ENCODE measurements around the gene CDKL4. TPM values are rescaled to one million over a fixed set of nuclear protein-coding genes. Genes with fewer than 3 reads are reported as not detected.
"Not testable (repeated sequence)": the region's sequence is repeated elsewhere in the genome, so short reads cannot be mapped to it uniquely, and the experiment has no call there.

The CDKL4 gene
- total RNA-seq, 2 experiments from 2014 or later = 0.75 TPM; not detected in 1

DNA sequence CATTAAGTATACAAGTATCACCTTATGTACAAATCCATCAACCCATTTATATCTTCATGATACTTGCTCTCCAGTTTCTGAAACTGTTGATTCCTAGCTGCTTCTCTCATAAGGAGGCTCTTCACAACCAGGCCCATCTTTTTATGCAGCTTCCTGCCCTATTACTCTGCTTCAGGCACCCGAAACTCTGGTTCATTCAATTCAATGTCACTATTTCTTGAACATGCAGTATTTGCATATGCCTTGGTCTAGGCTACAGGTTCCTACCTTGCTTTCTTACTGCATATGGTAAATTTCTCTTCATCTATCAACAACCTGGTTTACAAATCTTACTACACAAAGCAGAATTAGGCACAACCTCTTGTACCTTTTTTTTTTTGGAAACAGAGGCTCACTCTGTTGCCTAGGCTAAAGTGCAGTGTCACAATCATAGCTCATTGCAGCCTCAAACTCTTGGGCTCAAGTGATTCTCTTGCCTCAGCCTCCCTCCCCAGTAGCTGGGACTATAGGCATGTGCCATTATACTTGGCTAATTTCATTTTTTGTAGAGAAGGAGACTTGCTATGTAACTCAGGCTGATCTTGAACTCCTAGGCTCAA is 2.7 kb upstream of the CDKL4 start:
- no peak overlapping the region for H3K27ac ChIP-seq (ENCODE audit: low read depth in 1 of 2, low read length in 2 of 2)
- H3K4me3 Mint-ChIP-seq = peak overlapping the region; percentile 8
- peaks cover 12% of the 10 kb centered on the region for H3K4me1 ChIP-seq (ENCODE audit: insufficient read depth, low read length)
- H3K27me3 ChIP-seq (ENCODE audit: control insufficient read depth in 1 of 2, insufficient read depth in 2 of 2, low read length in 2 of 2) = no peaks in the 10 kb centered on the region
- TF ChIP-seq, protein P1, sequence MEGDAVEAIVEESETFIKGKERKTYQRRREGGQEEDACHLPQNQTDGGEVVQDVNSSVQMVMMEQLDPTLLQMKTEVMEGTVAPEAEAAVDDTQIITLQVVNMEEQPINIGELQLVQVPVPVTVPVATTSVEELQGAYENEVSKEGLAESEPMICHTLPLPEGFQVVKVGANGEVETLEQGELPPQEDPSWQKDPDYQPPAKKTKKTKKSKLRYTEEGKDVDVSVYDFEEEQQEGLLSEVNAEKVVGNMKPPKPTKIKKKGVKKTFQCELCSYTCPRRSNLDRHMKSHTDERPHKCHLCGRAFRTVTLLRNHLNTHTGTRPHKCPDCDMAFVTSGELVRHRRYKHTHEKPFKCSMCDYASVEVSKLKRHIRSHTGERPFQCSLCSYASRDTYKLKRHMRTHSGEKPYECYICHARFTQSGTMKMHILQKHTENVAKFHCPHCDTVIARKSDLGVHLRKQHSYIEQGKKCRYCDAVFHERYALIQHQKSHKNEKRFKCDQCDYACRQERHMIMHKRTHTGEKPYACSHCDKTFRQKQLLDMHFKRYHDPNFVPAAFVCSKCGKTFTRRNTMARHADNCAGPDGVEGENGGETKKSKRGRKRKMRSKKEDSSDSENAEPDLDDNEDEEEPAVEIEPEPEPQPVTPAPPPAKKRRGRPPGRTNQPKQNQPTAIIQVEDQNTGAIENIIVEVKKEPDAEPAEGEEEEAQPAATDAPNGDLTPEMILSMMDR (IDR thresholded peaks at IDR 0.05) = no peak
- DNase-seq = no peak
- CTCF ChIA-PET = no interaction called here
- H3K4me1 Mint-ChIP-seq (ENCODE audit: low read depth) = peaks cover 18% of the 10 kb centered on the region
- intact Hi-C loops (cut with DNase I, micrococcal nuclease) = no loop called here
- ATAC-seq (ENCODE audit: poor library complexity) = no peak
- no peaks in the 10 kb centered on the region for H3K27me3 Mint-ChIP-seq
- no peak overlapping the region for H3K27ac Mint-ChIP-seq
- H3K4me3 ChIP-seq (ENCODE audit: low read length) = no peak overlapping the region
- H3K9me3 Mint-ChIP-seq = no peaks in the 10 kb centered on the region
- peaks cover 3% of the 10 kb centered on the region for H3K36me3 ChIP-seq (ENCODE audit: insufficient read depth, low read length)
- POLR2A ChIA-PET = no interaction called here
- peaks cover 13% of the 10 kb centered on the region for H3K36me3 Mint-ChIP-seq (ENCODE audit: low read depth)
- peaks cover 0 to 7% of the 10 kb centered on the region in 2 experiments for H3K9me3 ChIP-seq (ENCODE audit: control insufficient read depth in 1 of 2, insufficient read depth in 1 of 2, low read length in 2 of 2)

DNA sequence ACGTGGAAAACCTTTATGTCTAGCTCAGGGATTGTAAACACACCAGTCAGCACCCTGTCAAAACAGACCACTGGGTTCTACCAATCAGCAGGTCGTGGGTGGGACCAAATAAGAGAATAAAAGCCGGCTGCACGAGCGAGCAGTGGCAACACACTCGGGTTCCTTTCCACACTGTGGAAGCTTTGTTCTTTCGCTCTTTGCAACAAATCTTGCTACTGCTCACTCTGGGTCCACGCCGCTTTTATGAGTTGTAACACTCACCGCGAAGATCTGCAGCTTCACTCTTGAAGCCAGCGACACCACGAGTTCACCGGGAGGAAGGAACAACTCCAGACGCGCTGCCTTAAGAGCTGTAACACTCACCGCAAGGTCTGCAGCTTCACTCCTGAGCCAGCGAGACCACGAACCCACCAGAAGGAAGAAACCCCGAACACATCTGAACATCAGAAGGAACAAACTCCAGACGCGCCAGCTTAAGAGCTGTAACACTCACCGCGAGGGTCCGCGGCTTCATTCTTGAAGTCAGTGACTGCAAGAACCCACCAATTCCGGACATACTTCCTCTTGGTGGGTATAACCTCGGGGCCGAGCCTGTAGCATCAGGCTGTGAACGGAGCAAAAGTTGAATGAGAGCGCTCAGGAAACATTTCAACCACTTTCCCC is 1.3 kb upstream of the CDKL4 start:
- ATAC-seq (ENCODE audit: poor library complexity) = peak; percentile 57
- Histone ChIP-seq H3K4me3 (ENCODE audit: low read length) (peak overlapping the region; percentile 48), H3K4me1 (ENCODE audit: insufficient read depth, low read length) (peaks cover 12% of the 10 kb centered on the region)
- CTCF ChIA-PET = interaction anchor here (0.8 to 1.0 kb wide), 2 partner anchors 15 to 17 kb away, joined by 3 to 6 read pairs; no protein-coding TSS in a partner anchor
- intact Hi-C loops (cut with DNase I, micrococcal nuclease); H3K27me3 Mint-ChIP-seq; H3K9me3 Mint-ChIP-seq; H3K36me3 Mint-ChIP-seq (ENCODE audit: low read depth); H3K27me3 ChIP-seq (ENCODE audit: control insufficient read depth in 1 of 2, insufficient read depth in 2 of 2, low read length in 2 of 2); H3K27ac ChIP-seq (ENCODE audit: low read depth in 1 of 2, low read length in 2 of 2); H3K36me3 ChIP-seq (ENCODE audit: insufficient read depth, low read length); H3K9me3 ChIP-seq (ENCODE audit: control insufficient read depth in 1 of 2, insufficient read depth in 1 of 2, low read length in 2 of 2): not testable (repeated sequence)
- H3K27ac Mint-ChIP-seq = peak overlapping the region; percentile 49
- POLR2A ChIA-PET = interaction anchor here (1.0 to 1.7 kb wide), 3 partner anchors 29 to 125 kb away, joined by 3 to 9 read pairs (median 8); partner anchors contain the start of gene SOS1
- peaks cover 18% of the 10 kb centered on the region for H3K4me1 Mint-ChIP-seq (ENCODE audit: low read depth)
- peak in 13 of 14 experiments; percentile 8 to 63 (median 35) for DNase-seq
- H3K4me3 Mint-ChIP-seq = peak overlapping the region; percentile 81

DNA sequence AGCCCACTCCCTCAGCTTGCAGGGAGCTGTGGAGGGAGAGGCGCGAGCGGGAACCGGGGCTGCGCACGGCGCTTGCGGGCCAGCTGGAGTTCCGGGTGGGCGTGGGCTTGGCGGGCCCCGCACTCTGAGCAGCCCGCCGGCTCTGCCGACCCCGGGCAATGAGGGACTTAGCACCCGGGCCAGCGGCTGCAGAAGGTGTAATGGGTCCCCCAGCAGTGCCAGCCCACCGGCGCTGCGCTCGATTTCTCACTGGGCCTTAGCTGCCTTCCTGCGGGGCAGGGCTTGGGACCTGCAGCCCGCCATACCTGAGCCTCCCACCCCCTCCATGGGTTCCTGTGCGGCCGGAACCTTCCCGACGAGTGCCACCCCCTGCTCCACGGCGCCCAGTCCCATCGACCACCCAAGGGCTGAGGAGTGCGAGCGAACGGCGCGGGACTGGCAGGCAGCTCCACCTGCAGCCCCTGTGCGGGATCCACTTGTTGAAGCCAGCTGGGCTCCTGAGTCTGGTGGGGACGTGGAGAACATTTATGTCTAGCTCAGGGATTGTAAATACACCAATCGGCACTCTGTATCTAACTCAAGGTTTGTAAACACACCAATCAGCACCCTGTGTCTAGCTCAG is 582 bp upstream of the CDKL4 start:
- H3K27me3 Mint-ChIP-seq; H3K27me3 ChIP-seq (ENCODE audit: control insufficient read depth in 1 of 2, insufficient read depth in 2 of 2, low read length in 2 of 2); H3K9me3 Mint-ChIP-seq; H3K27ac ChIP-seq (ENCODE audit: low read depth in 1 of 2, low read length in 2 of 2); H3K9me3 ChIP-seq (ENCODE audit: control insufficient read depth in 1 of 2, insufficient read depth in 1 of 2, low read length in 2 of 2); intact Hi-C loops (cut with DNase I, micrococcal nuclease); H3K36me3 ChIP-seq (ENCODE audit: insufficient read depth, low read length); H3K36me3 Mint-ChIP-seq (ENCODE audit: low read depth); H3K4me3 ChIP-seq (ENCODE audit: low read length); ATAC-seq (ENCODE audit: poor library complexity): not testable (repeated sequence)
- peak overlapping the region; percentile 49 for H3K27ac Mint-ChIP-seq
- peak overlapping the region; percentile 81 for H3K4me3 Mint-ChIP-seq
- peaks cover 18% of the 10 kb centered on the region for H3K4me1 Mint-ChIP-seq (ENCODE audit: low read depth)
- ChIA-PET POLR2A (interaction anchor here (1.0 to 1.7 kb wide), 3 partner anchors 28 to 124 kb away, joined by 3 to 9 read pairs (median 8); partner anchors contain the start of gene SOS1), CTCF (interaction anchor here (0.8 kb wide), 1 partner anchor 16 kb away, joined by 3 read pairs; no protein-coding TSS in a partner anchor)
- H3K4me1 ChIP-seq (ENCODE audit: insufficient read depth, low read length) = peaks cover 12% of the 10 kb centered on the region
- DNase-seq = peak in 1 of 14 experiments; percentile 13

DNA sequence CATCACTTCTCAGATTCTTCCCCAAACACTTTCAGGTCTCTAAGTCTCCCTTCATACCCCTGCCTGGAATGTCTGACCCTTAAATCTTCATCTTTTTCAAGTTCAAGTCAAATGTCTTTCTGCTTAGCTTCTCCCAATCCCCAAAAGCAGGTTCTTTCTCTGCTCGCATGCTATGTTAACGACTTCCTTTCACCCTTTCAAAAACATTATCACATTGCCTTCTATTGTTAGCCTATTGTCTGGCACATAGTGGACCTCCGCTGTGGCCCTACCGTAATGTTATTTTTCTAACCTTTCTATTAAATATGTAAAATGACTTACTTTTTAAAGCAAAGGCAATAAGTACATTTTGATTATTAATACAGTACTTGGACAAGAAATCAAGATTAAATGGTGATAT is 2.2 kb downstream of the CDKL4 start:
- H3K27me3 ChIP-seq (ENCODE audit: control insufficient read depth in 1 of 2, insufficient read depth in 2 of 2, low read length in 2 of 2) = no peaks in the 10 kb centered on the region
- no peaks in the 10 kb centered on the region for H3K27me3 Mint-ChIP-seq
- no peak overlapping the region for H3K27ac Mint-ChIP-seq
- no peak overlapping the region for H3K4me3 Mint-ChIP-seq
- ATAC-seq (ENCODE audit: poor library complexity) (no peak), DNase-seq (no peak)
- H3K9me3 ChIP-seq (ENCODE audit: control insufficient read depth in 1 of 2, insufficient read depth in 1 of 2, low read length in 2 of 2) = peaks cover 0 to 4% of the 10 kb centered on the region in 2 experiments
- POLR2A ChIA-PET = interaction anchor here (0.6 to 0.8 kb wide), 3 partner anchors 11 to 122 kb away, joined by 3 to 5 read pairs (median 3); no protein-coding TSS in a partner anchor
- no peak overlapping the region for H3K4me3 ChIP-seq (ENCODE audit: low read length)
- intact Hi-C loops (cut with DNase I, micrococcal nuclease) = no loop called here
- no peaks in the 10 kb centered on the region for H3K36me3 Mint-ChIP-seq (ENCODE audit: low read depth)
- peaks cover 18% of the 10 kb centered on the region for H3K4me1 Mint-ChIP-seq (ENCODE audit: low read depth)
- CTCF ChIA-PET = no interaction called here
- TF ChIP-seq, protein P1 (IDR thresholded peaks at IDR 0.05) = no peak
- H3K4me1 ChIP-seq (ENCODE audit: insufficient read depth, low read length) = peaks cover 12% of the 10 kb centered on the region
- no peaks in the 10 kb centered on the region for H3K9me3 Mint-ChIP-seq
- H3K27ac ChIP-seq (ENCODE audit: low read depth in 1 of 2, low read length in 2 of 2) = no peak overlapping the region
- no peaks in the 10 kb centered on the region for H3K36me3 ChIP-seq (ENCODE audit: insufficient read depth, low read length)
